Choroid plexus epithelial cell (primary cell): Measurements from ENCODE around the gene DNAH5.

ENCODE experiments used
- DNase-seq: peaks from one replicate; pipeline ENCODE4 v3.0.0-alpha.2; 2010; ENCODE audit warnings: low read depth
- H3K4me3 ChIP-seq: 2 replicates; pipeline ENCODE4 v1.5.1; 2011; ENCODE audit warnings: low read depth, mild to moderate bottlenecking, control low read depth, low read length, moderate library complexity
- TF ChIP-seq, protein P1 (sequence below): conservative IDR thresholded peaks from 2 replicates; pipeline ENCODE4 v1.5.1; 2011; ENCODE audit warnings: low read depth, mild to moderate bottlenecking, control low read depth, inconsistent platforms, low read length, moderate library complexity

Gene DNAH5

DNA sequence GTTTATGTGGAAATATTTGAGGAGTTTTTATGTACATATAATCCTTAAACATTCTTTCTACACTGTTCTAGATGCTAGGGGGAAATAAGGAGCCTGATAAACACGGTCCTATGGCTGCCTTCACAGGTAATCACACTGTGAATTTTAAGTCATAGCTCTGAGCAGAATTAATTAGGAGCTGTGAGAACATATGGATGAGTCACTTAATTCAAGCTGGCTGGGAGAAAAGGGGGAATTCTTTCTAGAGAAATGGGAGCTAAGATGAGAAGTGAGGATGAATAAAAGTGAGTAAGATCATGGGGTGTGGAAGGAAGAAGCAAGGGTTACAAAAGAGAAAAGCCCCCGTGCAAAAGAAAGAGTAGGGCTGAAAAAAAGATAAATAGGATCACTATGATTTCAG lies 290.8 kb downstream of the DNAH5 start:
- TF ChIP-seq, protein P1, sequence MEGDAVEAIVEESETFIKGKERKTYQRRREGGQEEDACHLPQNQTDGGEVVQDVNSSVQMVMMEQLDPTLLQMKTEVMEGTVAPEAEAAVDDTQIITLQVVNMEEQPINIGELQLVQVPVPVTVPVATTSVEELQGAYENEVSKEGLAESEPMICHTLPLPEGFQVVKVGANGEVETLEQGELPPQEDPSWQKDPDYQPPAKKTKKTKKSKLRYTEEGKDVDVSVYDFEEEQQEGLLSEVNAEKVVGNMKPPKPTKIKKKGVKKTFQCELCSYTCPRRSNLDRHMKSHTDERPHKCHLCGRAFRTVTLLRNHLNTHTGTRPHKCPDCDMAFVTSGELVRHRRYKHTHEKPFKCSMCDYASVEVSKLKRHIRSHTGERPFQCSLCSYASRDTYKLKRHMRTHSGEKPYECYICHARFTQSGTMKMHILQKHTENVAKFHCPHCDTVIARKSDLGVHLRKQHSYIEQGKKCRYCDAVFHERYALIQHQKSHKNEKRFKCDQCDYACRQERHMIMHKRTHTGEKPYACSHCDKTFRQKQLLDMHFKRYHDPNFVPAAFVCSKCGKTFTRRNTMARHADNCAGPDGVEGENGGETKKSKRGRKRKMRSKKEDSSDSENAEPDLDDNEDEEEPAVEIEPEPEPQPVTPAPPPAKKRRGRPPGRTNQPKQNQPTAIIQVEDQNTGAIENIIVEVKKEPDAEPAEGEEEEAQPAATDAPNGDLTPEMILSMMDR, result no peak
- H3K4me3 ChIP-seq, result no peak overlapping the region

DNA sequence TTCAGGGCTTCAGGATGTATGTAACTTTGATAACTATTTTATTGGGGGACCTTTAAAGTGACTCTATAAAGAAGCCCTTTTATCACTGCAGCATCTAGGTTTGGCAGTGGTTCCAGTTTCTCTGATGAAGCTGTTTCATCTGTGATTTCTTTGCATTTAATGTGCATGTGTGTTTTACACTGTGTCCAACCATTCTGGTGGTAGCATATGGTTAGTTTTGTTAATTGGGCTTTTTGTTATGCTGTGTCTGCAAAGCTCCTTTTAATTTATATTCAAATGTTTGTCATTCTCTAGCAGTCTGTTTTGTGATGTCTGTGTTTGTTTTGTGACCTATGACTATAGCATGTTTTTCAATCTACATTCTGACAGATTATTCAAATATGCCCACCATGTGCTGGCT lies 294.8 kb downstream of the DNAH5 start:
- TF ChIP-seq, protein P1, result no peak
- H3K4me3 ChIP-seq, result no peak overlapping the region
- DNase-seq, result no peak

More for the DNA sequence above, 290.8 kb downstream of the DNAH5 start:
- DNase-seq, result no peak

DNA sequence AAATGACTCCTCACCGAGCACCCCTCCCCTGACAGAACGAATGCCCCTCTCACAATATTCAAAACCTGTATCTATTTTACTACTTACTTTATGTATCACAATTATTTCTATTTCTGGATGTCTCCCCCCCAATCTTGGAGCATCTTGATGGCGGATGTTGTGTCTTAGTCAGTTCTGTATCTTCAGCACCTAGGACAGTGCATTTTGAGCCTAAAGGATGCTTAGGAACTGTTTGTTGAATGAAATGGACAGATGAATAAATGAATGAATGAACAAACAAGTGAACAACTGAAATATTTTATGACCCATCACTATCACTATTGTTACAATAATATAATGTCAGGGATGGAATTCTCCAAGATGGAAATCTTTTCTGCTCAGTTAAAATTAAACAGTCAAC lies 295.7 kb downstream of the DNAH5 start:
- no peak for DNase-seq
- no peak overlapping the region for H3K4me3 ChIP-seq
- TF ChIP-seq, protein P1, result no peak

DNA sequence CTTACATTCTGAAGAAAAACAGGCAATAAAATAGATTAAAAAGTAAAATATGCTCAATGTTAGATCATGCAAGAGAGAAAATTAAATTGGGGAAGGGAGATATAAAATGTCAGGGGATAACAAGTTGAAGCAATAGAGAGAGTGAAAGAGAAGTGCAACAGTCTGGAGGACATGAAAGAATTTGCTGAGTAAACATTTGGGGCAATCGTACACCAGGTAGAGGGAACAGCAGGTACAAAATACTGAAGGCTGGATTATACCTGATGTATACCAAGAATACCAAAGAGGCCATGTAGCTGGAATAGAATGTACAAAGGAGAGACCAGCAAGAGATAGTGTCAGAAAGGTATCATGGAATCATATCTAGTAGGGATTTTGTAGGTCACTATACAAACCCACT lies 300.8 kb downstream of the DNAH5 start:
- TF ChIP-seq, protein P1, result no peak
- DNase-seq, result no peak
- H3K4me3 ChIP-seq, result no peak overlapping the region

DNA sequence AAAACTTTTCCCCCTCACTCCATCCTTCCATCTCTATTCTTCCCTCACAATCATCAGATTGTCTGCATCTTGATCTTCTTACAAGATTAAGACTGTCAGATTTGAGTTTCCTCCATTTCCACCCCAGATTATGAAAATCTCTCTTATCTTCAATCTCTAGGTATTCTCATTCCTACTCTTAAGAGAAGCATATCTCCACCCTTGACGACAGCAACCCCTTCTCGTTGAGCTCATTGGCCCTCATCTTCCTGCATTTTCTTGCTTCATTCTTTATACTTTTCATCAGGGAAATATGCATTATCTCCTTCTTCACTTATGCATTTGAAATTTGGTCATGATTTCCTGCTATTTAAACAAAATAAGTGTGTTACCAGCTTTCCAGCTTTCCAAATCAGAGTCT lies 301.3 kb downstream of the DNAH5 start:
- TF ChIP-seq, protein P1, result no peak
- no peak for DNase-seq
- H3K4me3 ChIP-seq, result no peak overlapping the region
